Tibial nerve (tissue), 4 donors: ENCODE measurements around the gene SLC16A8. TPM values are rescaled to one million over a fixed set of nuclear protein-coding genes. Genes with fewer than 3 reads are reported as not detected.

Experiments used
- DNase-seq, 2 donors: peaks; one replicate each; pipeline ENCODE4 v3.0.0-alpha.2; 2019; ENCODE audit warnings: low spot score in 2 of 2
- H3K27ac ChIP-seq, 4 donors: fragments of 200-600 bp; sonication (generic) in 3 of 4; one replicate each; pipeline ENCODE4 v1.5.1; 2017 to 2019; ENCODE audit warnings: mild to moderate bottlenecking in 1 of 4
- H3K27me3 ChIP-seq, 2 donors: fragments of 200-600 bp; sonication (generic) in 1 of 2; one replicate each; pipeline versions ENCODE4 v1.5.1 to v1.6.0; 2017 to 2019
- H3K36me3 ChIP-seq, 3 donors: fragments of 200-600 bp; sonication (generic); one replicate each; pipeline ENCODE4 v1.5.1; 2018 to 2019
- H3K4me1 ChIP-seq, 4 donors: fragments of 200-600 bp; sonication (generic) in 3 of 4; one replicate each; pipeline ENCODE4 v1.5.1; 2017 to 2019
- H3K4me3 ChIP-seq, 4 donors: fragments of 200-600 bp; sonication (generic) in 3 of 4; one replicate each; pipeline ENCODE4 v1.5.1; 2017 to 2019; ENCODE audit warnings: mild to moderate bottlenecking in 1 of 4, moderate library complexity in 1 of 4
- H3K9me3 ChIP-seq, 4 donors: fragments of 200-600 bp; sonication (generic) in 3 of 4; one replicate each; pipeline ENCODE4 v1.5.1; 2017 to 2019
- EP300 ChIP-seq, 2 donors: sonication (generic); formaldehyde crosslinking; IDR thresholded peaks; one replicate each; pipeline ENCODE4 v1.6.1; 2017; ENCODE audit warnings: antibody characterized with exemption in 2 of 2, mild to moderate bottlenecking in 1 of 2
- POLR2A ChIP-seq, 2 donors: fragments of 450-650 bp; IDR thresholded peaks; one replicate each; pipeline ENCODE4 v1.6.1; 2017; ENCODE audit warnings: antibody characterized with exemption in 2 of 2, mild to moderate bottlenecking in 2 of 2, moderate library complexity in 2 of 2
- WGBS, 2 donors: methylation state at CpG; one replicate each; pipeline ENCODE4 v1.1.5; 2018; 5-methylcytosine and 5-hydroxymethylcytosine counted together
- total RNA-seq, 4 donors: library from RNA; depleted of rRNA; stranded (reverse); fragments of >200 nt; gene quantifications; one replicate each; pipeline ENCODE4 v1.1.0, GENCODE V29; 2016
- TF ChIP-seq, protein P1 (sequence below), 5 experiments: fragments of 200-600 bp in 3 of 5; fragments of 450-650 bp in 2 of 5; sonication (generic) in 3 of 5; IDR thresholded peaks; one replicate each; pipeline ENCODE4 v1.5.1; 2016 to 2019; ENCODE audit warnings: antibody characterized with exemption in 5 of 5, mild to moderate bottlenecking in 3 of 5, moderate library complexity in 2 of 5

Gene SLC16A8
- total RNA-seq, 4 donors from 2014 or later, result 0.98 to 1.8 (median 1.4) TPM

DNA sequence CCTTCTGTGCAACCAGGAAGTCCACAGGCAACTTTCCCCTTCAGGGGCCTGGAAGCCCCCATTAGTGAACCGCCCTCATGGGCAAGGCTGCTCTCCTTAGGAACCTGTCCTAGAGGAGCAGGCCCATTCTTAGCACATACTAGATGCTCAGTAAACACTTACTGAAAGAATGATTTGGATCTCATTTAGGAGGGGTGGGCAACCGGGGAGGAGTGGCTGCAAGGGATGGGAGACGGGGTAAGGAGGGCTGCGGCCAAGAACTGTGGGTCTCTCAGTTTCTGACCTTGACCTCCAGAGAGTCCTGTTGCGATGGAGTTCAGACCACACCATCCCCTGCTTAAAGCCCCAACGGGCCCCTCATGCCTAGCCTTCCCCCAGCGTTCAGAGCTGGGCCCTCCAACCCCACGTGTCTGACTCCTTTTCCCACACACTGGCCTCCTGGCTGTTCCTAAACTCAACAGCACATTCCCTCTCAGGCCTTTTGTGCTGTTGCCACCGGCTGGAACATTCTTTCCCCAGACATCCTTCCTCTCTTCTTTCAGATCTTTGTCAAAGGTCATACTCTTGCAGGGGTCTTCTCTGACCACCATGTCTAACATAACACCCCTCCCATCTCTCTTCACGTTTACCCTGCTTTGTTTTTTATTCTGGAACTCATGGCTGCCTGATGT lies 47.5 kb downstream of the SLC16A8 start:
- Histone ChIP-seq H3K36me3 (no peaks in the 10 kb centered on the region), H3K4me1 (peaks cover 0 to 98% (median 50%) of the 10 kb centered on the region in 4 donors), H3K9me3 (no peaks in the 10 kb centered on the region), H3K4me3 (no peak overlapping the region), H3K27me3 (no peaks in the 10 kb centered on the region), H3K27ac (peak overlapping the region; percentile 79 to 96 (median 86))
- no peak for DNase-seq
- WGBS, 2 donors, result 32 to 52% methylated on average over 10 of the region's 10 CpGs
- TF ChIP-seq, protein P1, sequence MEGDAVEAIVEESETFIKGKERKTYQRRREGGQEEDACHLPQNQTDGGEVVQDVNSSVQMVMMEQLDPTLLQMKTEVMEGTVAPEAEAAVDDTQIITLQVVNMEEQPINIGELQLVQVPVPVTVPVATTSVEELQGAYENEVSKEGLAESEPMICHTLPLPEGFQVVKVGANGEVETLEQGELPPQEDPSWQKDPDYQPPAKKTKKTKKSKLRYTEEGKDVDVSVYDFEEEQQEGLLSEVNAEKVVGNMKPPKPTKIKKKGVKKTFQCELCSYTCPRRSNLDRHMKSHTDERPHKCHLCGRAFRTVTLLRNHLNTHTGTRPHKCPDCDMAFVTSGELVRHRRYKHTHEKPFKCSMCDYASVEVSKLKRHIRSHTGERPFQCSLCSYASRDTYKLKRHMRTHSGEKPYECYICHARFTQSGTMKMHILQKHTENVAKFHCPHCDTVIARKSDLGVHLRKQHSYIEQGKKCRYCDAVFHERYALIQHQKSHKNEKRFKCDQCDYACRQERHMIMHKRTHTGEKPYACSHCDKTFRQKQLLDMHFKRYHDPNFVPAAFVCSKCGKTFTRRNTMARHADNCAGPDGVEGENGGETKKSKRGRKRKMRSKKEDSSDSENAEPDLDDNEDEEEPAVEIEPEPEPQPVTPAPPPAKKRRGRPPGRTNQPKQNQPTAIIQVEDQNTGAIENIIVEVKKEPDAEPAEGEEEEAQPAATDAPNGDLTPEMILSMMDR (IDR thresholded peaks at IDR 0.05), result no peak
- TF ChIP-seq EP300 (IDR thresholded peaks at IDR 0.05), result peak in 1 of 2 donors; percentile 51
- TF ChIP-seq POLR2A (IDR thresholded peaks at IDR 0.05), result no peak

DNA sequence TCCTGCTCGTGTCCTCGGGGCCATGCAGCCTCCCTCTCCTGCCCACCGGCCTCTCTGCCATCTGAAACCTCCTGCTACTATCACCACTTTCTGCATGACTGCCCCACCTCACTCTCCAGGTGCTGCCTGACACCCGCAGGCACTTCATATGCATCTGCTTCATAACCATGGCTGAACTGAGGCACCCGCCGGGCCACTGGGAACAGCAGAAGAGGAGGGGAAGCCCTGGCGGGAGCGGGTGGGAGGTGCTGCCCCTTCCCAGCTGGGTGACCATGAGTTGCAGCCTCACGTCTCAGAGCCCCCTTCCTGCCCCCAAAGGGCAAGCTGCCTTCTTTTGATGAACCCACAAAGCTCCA lies 48.5 kb downstream of the SLC16A8 start:
- WGBS, 2 donors, result 54 to 60% methylated on average over 9 of the region's 9 CpGs
- peaks cover 0 to 98% (median 56%) of the 10 kb centered on the region in 4 donors for H3K4me1 ChIP-seq

DNA sequence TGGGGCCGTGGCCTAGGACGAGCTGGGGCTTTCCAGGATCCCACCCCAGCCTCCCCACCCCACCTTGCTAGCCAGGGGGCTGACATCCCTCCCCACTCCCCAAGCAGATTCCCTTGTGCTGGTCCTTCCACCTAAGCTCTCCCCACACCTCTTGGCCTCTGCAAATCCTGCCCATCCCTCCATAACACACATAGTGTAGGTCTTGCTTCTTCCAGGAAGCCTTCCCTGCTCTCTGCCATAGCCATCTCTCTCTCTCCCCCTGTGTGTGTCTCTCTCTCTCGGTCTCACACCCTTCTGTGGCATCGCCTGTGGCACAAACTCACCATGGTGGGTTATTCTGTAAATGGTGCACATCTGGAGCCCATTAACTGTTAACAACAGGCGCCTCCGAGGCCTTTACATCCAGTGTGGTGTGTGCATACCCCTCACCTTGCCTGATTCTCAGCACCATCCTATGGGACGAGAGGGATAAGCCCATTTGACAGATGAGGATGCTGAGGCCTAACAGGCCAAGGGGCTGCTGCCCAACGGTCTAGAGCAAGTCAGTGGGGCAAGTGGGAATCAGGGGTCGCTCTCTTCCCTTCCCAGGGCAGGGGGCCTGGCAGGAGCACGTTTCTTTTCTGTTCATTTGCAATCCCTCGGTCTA lies 49.0 kb downstream of the SLC16A8 start:
- H3K4me1 ChIP-seq, result peaks cover 0 to 98% (median 58%) of the 10 kb centered on the region in 4 donors
- no peaks in the 10 kb centered on the region for H3K27me3 ChIP-seq
- DNase-seq, result no peak
- H3K9me3 ChIP-seq, result no peaks in the 10 kb centered on the region
- WGBS, 2 donors, result 53 to 66% methylated on average over 11 of the region's 11 CpGs
- TF ChIP-seq, protein P1 (IDR thresholded peaks at IDR 0.05), result no peak
- TF ChIP-seq POLR2A (IDR thresholded peaks at IDR 0.05) (no peak), EP300 (IDR thresholded peaks at IDR 0.05) (no peak)
- no peak overlapping the region for H3K4me3 ChIP-seq
- H3K27ac ChIP-seq, result peak overlapping the region; percentile 79 to 96 (median 86)
- no peaks in the 10 kb centered on the region for H3K36me3 ChIP-seq

More for the DNA sequence above, 48.5 kb downstream of the SLC16A8 start:
- Histone ChIP-seq H3K27me3 (no peaks in the 10 kb centered on the region), H3K27ac (peak overlapping the region; percentile 79 to 96 (median 86)), H3K9me3 (no peaks in the 10 kb centered on the region), H3K36me3 (no peaks in the 10 kb centered on the region), H3K4me3 (no peak overlapping the region)
- TF ChIP-seq, protein P1 (IDR thresholded peaks at IDR 0.05), result no peak
- TF ChIP-seq EP300 (IDR thresholded peaks at IDR 0.05), result no peak
- TF ChIP-seq POLR2A (IDR thresholded peaks at IDR 0.05), result no peak
- no peak for DNase-seq

DNA sequence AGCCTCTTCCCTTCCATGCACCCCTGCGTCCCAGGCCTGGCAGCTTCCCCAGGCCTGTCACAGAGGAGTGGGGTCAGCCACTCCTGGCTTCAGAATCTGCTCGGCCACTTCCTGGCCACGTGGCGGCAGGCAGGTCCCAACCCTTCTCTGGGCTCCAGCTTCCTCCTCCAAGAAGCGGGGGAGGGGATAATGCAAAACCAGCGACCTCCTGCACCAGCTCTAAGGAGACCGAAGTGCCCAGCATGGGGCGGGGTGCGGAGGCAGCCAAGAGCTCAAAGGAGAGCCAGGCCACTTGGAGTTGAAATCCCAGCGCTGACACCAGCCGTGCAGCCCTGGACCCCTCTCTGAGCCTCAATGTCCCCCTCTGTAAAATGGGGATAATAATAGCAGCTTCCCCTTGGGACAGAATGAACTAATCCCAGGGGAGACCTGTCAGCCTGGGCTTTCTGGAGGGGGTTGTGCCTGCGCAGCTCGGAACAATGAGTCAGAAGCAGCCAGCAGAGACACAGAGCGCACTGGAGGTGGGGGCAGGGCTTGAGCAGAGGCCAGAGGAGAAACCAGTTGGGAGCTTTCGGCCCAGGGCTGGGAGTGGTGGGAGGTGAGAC lies 49.6 kb downstream of the SLC16A8 start:
- Histone ChIP-seq H3K4me1 (peaks cover 0 to 98% (median 61%) of the 10 kb centered on the region in 4 donors), H3K27ac (peak overlapping the region; percentile 79 to 96 (median 86))

More for the DNA sequence above, 49.6 kb downstream of the SLC16A8 start:
- DNase-seq, result peak in 1 of 2 donors; percentile 57
- WGBS, 2 donors, result 21 to 22% methylated on average over 10 to 15 of the region's 15 CpGs
- H3K9me3 ChIP-seq, result no peaks in the 10 kb centered on the region
- H3K36me3 ChIP-seq, result no peaks in the 10 kb centered on the region
- H3K4me3 ChIP-seq, result no peak overlapping the region
- no peaks in the 10 kb centered on the region for H3K27me3 ChIP-seq
- TF ChIP-seq EP300 (IDR thresholded peaks at IDR 0.05) (peak in 1 of 2 donors; percentile 76), POLR2A (IDR thresholded peaks at IDR 0.05) (peak; percentile 14 to 24)
- TF ChIP-seq, protein P1 (IDR thresholded peaks at IDR 0.05), result peak in 1 of 5 experiments; percentile 5
